Adrenal gland (tissue), 12 donors: Measurements from ENCODE around the gene VWA1. TPM values are rescaled to one million over a fixed set of nuclear protein-coding genes. Genes with fewer than 3 reads are reported as not detected.
"Not testable (repeated sequence)": the region's sequence is repeated elsewhere in the genome, so short reads cannot be mapped to it uniquely, and the experiment has no call there.

Experiments
- DNase-seq, 7 donors: peaks; one replicate each; pipeline ENCODE4 v3.0.0-alpha.2; 2019 to 2020
- H3K27ac ChIP-seq, 5 donors: fragments of 200-600 bp; sonication (generic) in 4 of 5; 1 replicate in 3 of 5; 2 replicates in 2 of 5; pipeline versions ENCODE4 v1.5.1 to v1.8.0; 2016 to 2020; ENCODE audit warnings: mild to moderate bottlenecking in 1 of 5
- H3K27me3 ChIP-seq: fragments of 200-600 bp; 2 replicates; pipeline ENCODE4 v1.8.0; 2021
- H3K36me3 ChIP-seq, 2 donors: fragments of 200-600 bp; replicated peaks in 1 of 2; 1 replicate in 1 of 2; 2 replicates in 1 of 2; pipeline versions ENCODE4 v1.5.1 to v1.8.0; 2018 to 2022
- H3K4me1 ChIP-seq, 2 donors: fragments of 200-600 bp; replicated peaks in 1 of 2; 1 replicate in 1 of 2; 2 replicates in 1 of 2; pipeline versions ENCODE4 v1.5.1 to v1.8.0; 2018 to 2021
- H3K4me3 ChIP-seq, 4 donors: fragments of 200-600 bp; sonication (generic) in 3 of 4; one replicate each; pipeline ENCODE4 v1.5.1; 2016 to 2018
- H3K9me3 ChIP-seq, 3 donors: fragments of 200-600 bp; sonication (generic) in 1 of 3; replicated peaks in 1 of 3; 1 replicate in 2 of 3; 2 replicates in 1 of 3; pipeline versions ENCODE4 v1.5.1 to v1.8.0; 2016 to 2021
- POLR2A ChIP-seq, 2 donors: fragments of 450-650 bp; IDR thresholded peaks; one replicate each; pipeline ENCODE4 v1.6.1; 2017; ENCODE audit warnings: antibody characterized with exemption in 2 of 2, mild to moderate bottlenecking in 2 of 2, moderate library complexity in 1 of 2
- WGBS, 4 donors: extraction: QIAGEN DNeasy Blood & Tissue Kit in 2 of 4; methylation state at CpG; one replicate each; pipeline versions ENCODE4 v1.1.5 to v1.1.7; 2013 to 2017; 5-methylcytosine and 5-hydroxymethylcytosine counted together
- intact Hi-C, 2 donors: fragments of 100-400 bp; cut with DNase I; formaldehyde crosslinking; loops; one replicate each; pipeline versions ENCODE4 v1.14.1 to v1.15.0; 2022 to 2023
- polyA plus RNA-seq, 3 donors: library from polyadenylated mRNA; stranded (reverse); fragments of 200-250 nt in 2 of 3; fragments of 350-450 nt in 1 of 3; fragmentation: Illumina TruSeq in 1 of 3; extraction: RNeasy Lipid Tissue Mini Kit (QIAGEN cat#74804) in 1 of 3; gene quantifications; one replicate each; pipeline ENCODE4 v1.2.3, GENCODE V29; 2013 to 2014
- total RNA-seq, 9 donors: library from RNA; depleted of rRNA in 4 of 9; stranded (reverse); fragments of >200 nt in 4 of 9; fragments of 120-200 nt in 1 of 9; fragmentation: NEBNext Ultra II Directional in 1 of 9; extraction: Animal tissue kit (Norgen Biotek cat#: 25700) in 1 of 9; gene quantifications; one replicate each; pipeline versions ENCODE4 v1.1.0 to v1.2.4, GENCODE V29; 2013 to 2023
- TF ChIP-seq, protein P1 (sequence below), 6 experiments: fragments of 450-650 bp in 4 of 6; fragments of 200-600 bp in 2 of 6; sonication (generic) in 1 of 6; IDR thresholded peaks; 1 replicate in 5 of 6; 2 replicates in 1 of 6; pipeline versions ENCODE4 v1.5.1 to v1.8.0; 2016 to 2021; ENCODE audit warnings: antibody characterized with exemption in 6 of 6, mild to moderate bottlenecking in 2 of 6, moderate library complexity in 1 of 6
- donor health status: healthy with polysubstance abuse.
- donor health status: Bipolar disorder and iron deficiency.
- donor health status: DM: yes; HTN: yes; CAD: no.
- donor health status: DM: no; HTN: no; CAD: no.
- donor health status: DM: no; HTN: no; CAD: no.
- donor health status: DM: yes; HTN: yes; CAD: no.

VWA1 gene
- total and polyA plus RNA-seq, 12 donors: 0.99 to 49.0 (median 29.3) TPM

GRCh38 chr1:1426496-1427105 is 8.9 kb upstream of the VWA1 start:
- no peak overlapping the region for H3K27ac ChIP-seq
- intact Hi-C loops: no loop called here
- no peaks in the 10 kb centered on the region for H3K9me3 ChIP-seq
- H3K27me3 ChIP-seq: no peaks in the 10 kb centered on the region
- no peak for TF ChIP-seq POLR2A (IDR thresholded peaks at IDR 0.05)
- TF ChIP-seq, protein P1, sequence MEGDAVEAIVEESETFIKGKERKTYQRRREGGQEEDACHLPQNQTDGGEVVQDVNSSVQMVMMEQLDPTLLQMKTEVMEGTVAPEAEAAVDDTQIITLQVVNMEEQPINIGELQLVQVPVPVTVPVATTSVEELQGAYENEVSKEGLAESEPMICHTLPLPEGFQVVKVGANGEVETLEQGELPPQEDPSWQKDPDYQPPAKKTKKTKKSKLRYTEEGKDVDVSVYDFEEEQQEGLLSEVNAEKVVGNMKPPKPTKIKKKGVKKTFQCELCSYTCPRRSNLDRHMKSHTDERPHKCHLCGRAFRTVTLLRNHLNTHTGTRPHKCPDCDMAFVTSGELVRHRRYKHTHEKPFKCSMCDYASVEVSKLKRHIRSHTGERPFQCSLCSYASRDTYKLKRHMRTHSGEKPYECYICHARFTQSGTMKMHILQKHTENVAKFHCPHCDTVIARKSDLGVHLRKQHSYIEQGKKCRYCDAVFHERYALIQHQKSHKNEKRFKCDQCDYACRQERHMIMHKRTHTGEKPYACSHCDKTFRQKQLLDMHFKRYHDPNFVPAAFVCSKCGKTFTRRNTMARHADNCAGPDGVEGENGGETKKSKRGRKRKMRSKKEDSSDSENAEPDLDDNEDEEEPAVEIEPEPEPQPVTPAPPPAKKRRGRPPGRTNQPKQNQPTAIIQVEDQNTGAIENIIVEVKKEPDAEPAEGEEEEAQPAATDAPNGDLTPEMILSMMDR (IDR thresholded peaks at IDR 0.05): no peak
- H3K4me1 ChIP-seq: peaks cover 20 to 22% of the 10 kb centered on the region in 2 donors
- H3K4me3 ChIP-seq: no peak overlapping the region
- no peak for DNase-seq
- WGBS, 4 donors: 42 to 60% (median 56%) methylated on average over 10 to 19 of the region's 19 CpGs
- no peaks in the 10 kb centered on the region for H3K36me3 ChIP-seq

DNA sequence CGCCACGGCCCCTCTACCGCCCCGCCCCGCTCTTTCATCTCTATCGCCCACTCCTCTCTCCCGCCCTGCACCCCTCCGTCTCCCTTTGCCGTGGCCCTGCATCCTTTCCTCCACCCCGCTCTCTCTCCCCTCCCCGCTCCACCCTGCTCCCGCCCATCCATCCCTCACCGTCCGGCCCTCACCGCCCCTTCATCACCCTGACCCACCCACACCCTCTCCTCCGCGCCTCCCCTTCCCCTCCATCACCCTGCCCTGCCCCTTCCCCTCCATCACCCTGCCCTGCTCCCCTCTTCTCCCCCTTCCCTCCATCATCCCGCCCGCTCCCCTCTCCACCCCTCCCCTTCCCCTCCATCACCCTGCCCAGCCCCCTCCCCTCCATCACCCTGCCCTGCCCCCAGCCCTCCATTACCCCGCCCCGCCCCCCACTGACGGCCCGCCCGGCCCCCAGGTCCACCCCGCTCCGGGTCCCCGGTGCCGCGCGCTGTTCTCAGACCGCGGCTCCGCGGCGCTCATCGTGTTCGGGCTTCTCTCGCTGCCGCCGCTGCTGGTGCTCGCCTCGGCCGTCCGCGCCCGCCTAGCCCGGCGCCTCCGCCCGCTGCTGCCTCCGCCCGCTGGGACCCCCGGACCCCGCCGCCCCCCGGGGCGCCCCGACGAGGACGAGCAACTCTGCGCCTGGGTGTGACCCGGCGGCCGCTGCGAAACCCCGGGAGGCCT is 8.2 kb upstream of the VWA1 start:
- peak in 1 of 7 donors; percentile 27 for DNase-seq
- no peaks in the 10 kb centered on the region for H3K9me3 ChIP-seq
- peak overlapping the region in 1 of 5 donors; percentile 49 for H3K27ac ChIP-seq
- intact Hi-C loops: no loop called here
- H3K4me1 ChIP-seq: peaks cover 20 to 22% of the 10 kb centered on the region in 2 donors
- H3K27me3 ChIP-seq: no peaks in the 10 kb centered on the region
- TF ChIP-seq, protein P1 (IDR thresholded peaks at IDR 0.05): no peak
- no peak for TF ChIP-seq POLR2A (IDR thresholded peaks at IDR 0.05)
- H3K36me3 ChIP-seq: no peaks in the 10 kb centered on the region
- peak overlapping the region in 1 of 4 donors; percentile 68 for H3K4me3 ChIP-seq
- 14 to 38% (median 26%) methylated on average over 8 to 66 of the region's 66 CpGs for WGBS, 4 donors

DNA sequence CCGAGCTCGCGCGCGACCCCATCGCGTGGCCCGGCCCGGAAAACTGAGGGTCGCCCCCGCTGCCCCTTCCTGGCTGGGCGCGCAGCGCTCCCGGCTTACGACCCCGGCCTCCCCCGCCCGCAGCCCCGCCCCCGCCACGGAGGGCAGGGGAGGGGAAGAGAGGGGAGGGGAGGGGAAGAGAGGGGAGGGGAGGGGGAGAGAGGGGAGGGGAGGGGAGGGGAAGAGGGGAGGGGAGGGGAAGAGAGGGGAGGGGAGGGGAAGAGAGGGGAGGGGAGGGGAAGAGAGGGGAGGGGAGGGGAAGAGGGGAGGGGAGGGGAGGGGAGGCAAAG is 7.7 kb upstream of the VWA1 start:
- peaks cover 20 to 22% of the 10 kb centered on the region in 2 donors for H3K4me1 ChIP-seq
- intact Hi-C loops: no loop called here
- H3K4me3 ChIP-seq: peak overlapping the region in 1 of 4 donors; percentile 68
- H3K36me3 ChIP-seq: no peaks in the 10 kb centered on the region
- peak overlapping the region in 1 of 5 donors; percentile 49 for H3K27ac ChIP-seq
- WGBS, 4 donors: 0 to 1% methylated on average over 3 to 17 of the region's 22 CpGs; no CpG with 5 or more reads in 2 of the 4 donors
- H3K27me3 ChIP-seq: no peaks in the 10 kb centered on the region
- H3K9me3 ChIP-seq: no peaks in the 10 kb centered on the region
- no peak for DNase-seq
- TF ChIP-seq, protein P1 (IDR thresholded peaks at IDR 0.05): no peak
- no peak for TF ChIP-seq POLR2A (IDR thresholded peaks at IDR 0.05)

GRCh38 chr1:1428174-1428573 is 7.3 kb upstream of the VWA1 start:
- intact Hi-C loops: no loop called here
- WGBS, 4 donors: 73 to 80% (median 76%) methylated on average over 12 to 19 of the region's 19 CpGs
- H3K36me3 ChIP-seq: no peaks in the 10 kb centered on the region
- TF ChIP-seq POLR2A (IDR thresholded peaks at IDR 0.05): no peak
- TF ChIP-seq, protein P1 (IDR thresholded peaks at IDR 0.05): no peak
- H3K4me3 ChIP-seq: no peak overlapping the region
- H3K4me1 ChIP-seq: peaks cover 20 to 22% of the 10 kb centered on the region in 2 donors
- no peaks in the 10 kb centered on the region for H3K9me3 ChIP-seq
- no peaks in the 10 kb centered on the region for H3K27me3 ChIP-seq
- peak in 1 of 7 donors; percentile 18 for DNase-seq
- no peak overlapping the region for H3K27ac ChIP-seq

DNA sequence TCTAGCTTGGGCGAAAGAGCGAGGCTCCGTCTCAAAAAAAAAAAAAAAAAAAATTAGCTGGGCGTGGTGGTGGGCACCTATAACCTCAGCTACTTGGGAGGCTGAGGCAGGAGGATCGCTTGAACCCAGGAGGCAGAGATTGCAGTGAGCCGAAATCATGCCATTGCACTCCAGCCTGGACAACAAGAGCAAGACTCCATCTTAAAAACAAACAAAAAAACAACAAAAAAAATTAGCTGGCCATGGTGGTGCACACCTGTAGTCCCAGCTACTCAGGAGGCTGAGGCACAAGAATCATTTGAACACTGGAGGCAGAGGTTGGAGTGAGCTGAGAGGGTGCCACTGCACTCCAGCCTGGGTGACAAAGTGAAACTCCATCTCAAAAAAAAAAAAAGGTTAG is 6.5 kb upstream of the VWA1 start:
- intact Hi-C loops, H3K9me3 ChIP-seq, DNase-seq, H3K36me3 ChIP-seq, H3K27ac ChIP-seq, H3K4me3 ChIP-seq, H3K27me3 ChIP-seq: not testable (repeated sequence)
- WGBS, 4 donors: 92 to 98% (median 94%) methylated on average over 5 to 6 of the region's 6 CpGs
- peaks cover 22% of the 10 kb centered on the region in 2 donors for H3K4me1 ChIP-seq
